Measurements from ENCODE around the gene ACVR2A. TPM values are rescaled to one million over a fixed set of nuclear protein-coding genes. Genes with fewer than 3 reads are reported as not detected.

The ACVR2A gene
- total RNA-seq, 1 donor from 2014 or later = 40.5 TPM

- H3K36me3 Mint-ChIP-seq (ENCODE audit: insufficient read depth) = peaks cover 2% of the 10 kb centered on the region
- peak overlapping the region; percentile 14 for H3K4me3 Mint-ChIP-seq (ENCODE audit: low read depth)
- H3K9me3 Mint-ChIP-seq (ENCODE audit: low read depth) = peaks cover 4% of the 10 kb centered on the region
- H3K27ac Mint-ChIP-seq = peak overlapping the region; percentile 2
- H3K4me1 Mint-ChIP-seq (ENCODE audit: low read depth) = peaks cover 39% of the 10 kb centered on the region
- TF ChIP-seq CTCF (IDR thresholded peaks at IDR 0.05; ENCODE audit: unreplicated experiment) = no peak
- DNase-seq (ENCODE audit: low spot score, unreplicated experiment) = no peak
- no peaks in the 10 kb centered on the region for H3K27me3 Mint-ChIP-seq
Measured at GRCh38 chr2:147847746-147848391, 3.0 kb downstream of the ACVR2A start.

- Mint-ChIP-seq H3K27ac (no peak overlapping the region), H3K9me3 (ENCODE audit: low read depth) (peaks cover 4% of the 10 kb centered on the region), H3K36me3 (ENCODE audit: insufficient read depth) (peaks cover 2% of the 10 kb centered on the region), H3K4me3 (ENCODE audit: low read depth) (no peak overlapping the region), H3K4me1 (ENCODE audit: low read depth) (peaks cover 48% of the 10 kb centered on the region), H3K27me3 (no peaks in the 10 kb centered on the region)
- TF ChIP-seq CTCF (IDR thresholded peaks at IDR 0.05; ENCODE audit: unreplicated experiment) = no peak
- no peak for DNase-seq (ENCODE audit: low spot score, unreplicated experiment)
Measured at GRCh38 chr2:147850838-147851237, 6.0 kb downstream of the ACVR2A start.

- Mint-ChIP-seq H3K9me3 (ENCODE audit: low read depth) (peaks cover 4% of the 10 kb centered on the region), H3K4me3 (ENCODE audit: low read depth) (no peak overlapping the region), H3K27me3 (no peaks in the 10 kb centered on the region), H3K4me1 (ENCODE audit: low read depth) (peaks cover 45% of the 10 kb centered on the region), H3K36me3 (ENCODE audit: insufficient read depth) (peaks cover 2% of the 10 kb centered on the region), H3K27ac (no peak overlapping the region)
- no peak for DNase-seq (ENCODE audit: low spot score, unreplicated experiment)
- no peak for TF ChIP-seq CTCF (IDR thresholded peaks at IDR 0.05; ENCODE audit: unreplicated experiment)
Measured at GRCh38 chr2:147851244-147851930, 6.6 kb downstream of the ACVR2A start.

- H3K4me3 Mint-ChIP-seq (ENCODE audit: low read depth) = no peak overlapping the region
- no peak for DNase-seq (ENCODE audit: low spot score, unreplicated experiment)
- H3K4me1 Mint-ChIP-seq (ENCODE audit: low read depth) = peaks cover 47% of the 10 kb centered on the region
- no peak overlapping the region for H3K27ac Mint-ChIP-seq
- H3K27me3 Mint-ChIP-seq = no peaks in the 10 kb centered on the region
- H3K36me3 Mint-ChIP-seq (ENCODE audit: insufficient read depth) = peaks cover 2% of the 10 kb centered on the region
- no peak for TF ChIP-seq CTCF (IDR thresholded peaks at IDR 0.05; ENCODE audit: unreplicated experiment)
- H3K9me3 Mint-ChIP-seq (ENCODE audit: low read depth) = peaks cover 4% of the 10 kb centered on the region
Measured at GRCh38 chr2:147854557-147855134, 9.8 kb downstream of the ACVR2A start.

- no peak overlapping the region for H3K4me3 Mint-ChIP-seq (ENCODE audit: low read depth)
- no peak for DNase-seq (ENCODE audit: low spot score, unreplicated experiment)
- TF ChIP-seq CTCF (IDR thresholded peaks at IDR 0.05; ENCODE audit: unreplicated experiment) = no peak
- no peaks in the 10 kb centered on the region for H3K27me3 Mint-ChIP-seq
- H3K9me3 Mint-ChIP-seq (ENCODE audit: low read depth) = no peaks in the 10 kb centered on the region
- H3K4me1 Mint-ChIP-seq (ENCODE audit: low read depth) = peaks cover 45% of the 10 kb centered on the region
- H3K36me3 Mint-ChIP-seq (ENCODE audit: insufficient read depth) = no peaks in the 10 kb centered on the region
- no peak overlapping the region for H3K27ac Mint-ChIP-seq
Measured at GRCh38 chr2:147855316-147855715, 10.5 kb downstream of the ACVR2A start.
